ENCODE measurements around the gene ANKS6. TPM values are rescaled to one million over a fixed set of nuclear protein-coding genes. Genes with fewer than 3 reads are reported as not detected.
A peak's percentile ranks its signal among the peaks of the same experiment; 100 is the strongest.

Gene ANKS6
- total RNA-seq, 2 donors from 2014 or later = 19.5 to 22.0 TPM

DNA sequence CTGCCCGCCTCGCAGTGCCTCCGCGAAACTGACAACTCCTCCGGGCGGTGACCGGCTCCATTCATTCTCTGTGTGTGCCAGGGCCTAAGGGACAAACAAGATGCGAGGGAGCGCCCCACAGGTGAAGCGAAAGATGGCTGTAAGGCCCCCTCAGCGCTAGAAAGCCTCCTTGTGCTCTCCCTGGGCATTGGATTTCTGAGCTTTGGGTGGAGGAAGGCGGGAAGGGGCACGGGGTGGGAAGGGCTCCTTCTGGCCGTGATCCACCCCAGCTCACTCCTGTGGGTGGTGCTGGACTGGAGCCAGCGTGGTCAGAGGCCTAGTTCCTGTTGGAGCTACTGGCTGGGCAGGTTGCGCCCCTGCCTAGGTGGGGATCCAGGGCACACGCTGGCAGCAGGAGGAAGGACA is 12.1 kb upstream of the ANKS6 start:
- no peaks in the 10 kb centered on the region for H3K36me3 ChIP-seq
- intact Hi-C loops (cut with DNase I) = no loop called here
- no peaks in the 10 kb centered on the region for H3K27me3 ChIP-seq
- H3K4me3 ChIP-seq = peak overlapping the region; percentile 61
- DNase-seq = peak; percentile 96
- H3K9me3 ChIP-seq = no peaks in the 10 kb centered on the region
- H3K9ac ChIP-seq (ENCODE audit: low read depth in 2 of 2, low read length in 2 of 2) = peak overlapping the region; percentile 76 to 85
- H3K4me1 ChIP-seq = peaks cover 11% of the 10 kb centered on the region
- H3K27ac ChIP-seq = peak overlapping the region; percentile 86
- TF ChIP-seq, protein P1, sequence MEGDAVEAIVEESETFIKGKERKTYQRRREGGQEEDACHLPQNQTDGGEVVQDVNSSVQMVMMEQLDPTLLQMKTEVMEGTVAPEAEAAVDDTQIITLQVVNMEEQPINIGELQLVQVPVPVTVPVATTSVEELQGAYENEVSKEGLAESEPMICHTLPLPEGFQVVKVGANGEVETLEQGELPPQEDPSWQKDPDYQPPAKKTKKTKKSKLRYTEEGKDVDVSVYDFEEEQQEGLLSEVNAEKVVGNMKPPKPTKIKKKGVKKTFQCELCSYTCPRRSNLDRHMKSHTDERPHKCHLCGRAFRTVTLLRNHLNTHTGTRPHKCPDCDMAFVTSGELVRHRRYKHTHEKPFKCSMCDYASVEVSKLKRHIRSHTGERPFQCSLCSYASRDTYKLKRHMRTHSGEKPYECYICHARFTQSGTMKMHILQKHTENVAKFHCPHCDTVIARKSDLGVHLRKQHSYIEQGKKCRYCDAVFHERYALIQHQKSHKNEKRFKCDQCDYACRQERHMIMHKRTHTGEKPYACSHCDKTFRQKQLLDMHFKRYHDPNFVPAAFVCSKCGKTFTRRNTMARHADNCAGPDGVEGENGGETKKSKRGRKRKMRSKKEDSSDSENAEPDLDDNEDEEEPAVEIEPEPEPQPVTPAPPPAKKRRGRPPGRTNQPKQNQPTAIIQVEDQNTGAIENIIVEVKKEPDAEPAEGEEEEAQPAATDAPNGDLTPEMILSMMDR (IDR thresholded peaks at IDR 0.05) = no peak

DNA sequence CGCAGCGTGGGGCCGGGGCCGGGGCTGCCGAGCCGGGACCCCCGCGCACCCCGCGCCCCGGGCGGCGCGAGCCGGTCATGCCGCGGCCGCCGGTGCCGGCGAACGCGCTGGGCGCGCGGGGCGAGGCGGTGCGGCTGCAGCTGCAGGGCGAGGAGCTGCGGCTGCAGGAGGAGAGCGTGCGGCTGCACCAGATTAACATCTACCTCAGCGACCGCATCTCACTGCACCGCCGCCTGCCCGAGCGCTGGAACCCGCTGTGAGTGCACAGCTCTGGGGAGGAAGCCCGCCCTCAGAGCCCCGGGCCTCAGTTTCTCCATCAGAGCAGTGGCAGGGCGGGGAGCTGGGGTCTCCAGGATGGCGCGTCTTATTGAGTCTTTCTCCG is 11.4 kb upstream of the ANKS6 start:
- no peaks in the 10 kb centered on the region for H3K36me3 ChIP-seq
- H3K4me1 ChIP-seq = peaks cover 11% of the 10 kb centered on the region
- intact Hi-C loops (cut with DNase I) = no loop called here
- H3K27ac ChIP-seq = peak overlapping the region; percentile 86
- H3K9me3 ChIP-seq = no peaks in the 10 kb centered on the region
- TF ChIP-seq, protein P1 (IDR thresholded peaks at IDR 0.05) = no peak
- no peaks in the 10 kb centered on the region for H3K27me3 ChIP-seq
- H3K4me3 ChIP-seq = peak overlapping the region; percentile 61
- peak; percentile 48 for DNase-seq
- peak overlapping the region; percentile 76 to 85 for H3K9ac ChIP-seq (ENCODE audit: low read depth in 2 of 2, low read length in 2 of 2)

DNA sequence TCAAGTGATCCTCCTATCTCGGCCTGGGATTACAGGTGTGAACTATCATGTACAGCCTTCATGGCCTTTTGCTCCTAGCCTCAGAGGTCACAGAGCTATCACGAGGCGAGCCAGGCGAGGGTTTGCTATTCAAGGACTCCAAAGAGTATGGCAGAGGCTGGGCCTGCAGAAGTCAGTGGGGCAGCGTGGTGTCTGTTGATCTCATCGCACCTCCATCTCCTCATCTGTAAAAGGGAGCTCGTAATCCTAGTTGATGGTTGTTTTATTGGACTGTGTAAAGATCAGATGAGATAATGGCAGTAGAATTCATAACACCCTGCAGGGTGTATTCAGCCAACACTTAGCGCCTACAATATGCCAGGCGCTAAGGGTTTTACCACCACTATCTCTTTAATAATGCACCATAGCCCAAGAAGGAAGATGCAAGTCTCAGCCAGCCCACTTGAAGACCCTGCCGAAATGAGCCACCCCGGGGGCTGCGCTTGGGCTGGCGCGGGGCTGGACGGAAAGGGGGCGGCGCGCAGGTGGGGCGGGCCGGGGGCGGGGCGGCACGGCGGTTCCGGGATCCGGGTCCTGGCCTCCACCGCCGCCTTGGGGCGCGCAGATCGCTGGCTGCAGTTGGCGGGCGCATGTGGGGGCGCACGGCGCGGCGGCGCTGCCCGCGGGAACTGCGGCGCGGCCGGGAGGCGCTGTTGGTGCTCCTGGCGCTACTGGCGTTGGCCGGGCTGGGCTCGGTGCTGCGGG is 10.9 kb upstream of the ANKS6 start, which contains the start of gene GALNT12:
GALNT12 (plus strand) TSS at position 601 of the 744 bp plus-strand sequence; CDS start at position 630, 29 bp downstream.
- H3K4me3 ChIP-seq = peak within 1 kb of the TSS; percentile 61
- peak within 1 kb of the TSS; percentile 86 for H3K27ac ChIP-seq
- intact Hi-C loops (cut with DNase I) = no loop called here
- TF ChIP-seq, protein P1 (IDR thresholded peaks at IDR 0.05) = no peak
- DNase-seq = peak; percentile 69
- H3K9ac ChIP-seq (ENCODE audit: low read depth in 2 of 2, low read length in 2 of 2) = peak within 1 kb of the TSS; percentile 76 to 85
- H3K4me1 ChIP-seq = peaks cover 11% of the 10 kb centered on the region
- H3K9me3 ChIP-seq = no peaks in the 10 kb centered on the region
- H3K27me3 ChIP-seq = no peaks in the 10 kb centered on the region
- H3K36me3 ChIP-seq = no peaks in the 10 kb centered on the region

DNA sequence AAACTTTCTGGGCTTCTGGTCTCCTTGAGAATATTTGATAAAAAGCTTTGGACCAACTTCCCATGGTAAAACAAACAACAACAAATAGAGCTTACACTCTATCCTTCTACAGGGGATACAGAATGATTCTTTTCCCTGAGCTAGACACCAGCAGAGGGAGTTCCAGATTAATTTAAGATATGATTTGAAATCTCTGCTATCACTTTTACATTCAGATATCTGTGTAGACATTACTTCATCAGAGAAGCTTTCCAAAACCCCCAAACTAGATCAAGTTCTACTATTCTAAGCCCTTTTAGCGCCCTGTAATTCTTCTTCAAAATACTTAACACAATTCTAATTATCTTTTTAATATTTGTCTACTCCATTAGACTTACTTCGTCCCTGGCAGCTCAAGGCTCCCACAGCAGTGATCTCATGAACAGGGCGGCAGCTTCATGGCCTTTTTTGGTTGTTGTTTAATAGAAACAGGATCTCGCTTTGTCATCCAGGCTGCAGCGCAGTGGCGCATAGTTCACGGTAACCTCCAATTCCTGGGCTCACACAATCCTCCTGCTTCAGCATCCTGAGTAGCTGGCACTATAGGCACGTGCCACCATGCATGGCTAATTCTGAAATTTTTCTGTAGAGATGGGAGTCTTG is 10.2 kb upstream of the ANKS6 start:
- Histone ChIP-seq H3K27ac (peak overlapping the region; percentile 86), H3K36me3 (no peaks in the 10 kb centered on the region), H3K4me3 (peak overlapping the region; percentile 6), H3K9me3 (no peaks in the 10 kb centered on the region), H3K27me3 (no peaks in the 10 kb centered on the region), H3K4me1 (peaks cover 11% of the 10 kb centered on the region), H3K9ac (ENCODE audit: low read depth in 2 of 2, low read length in 2 of 2) (peak overlapping the region in 1 of 2 donors; percentile 65)
- intact Hi-C loops (cut with DNase I) = no loop called here
- TF ChIP-seq, protein P1 (IDR thresholded peaks at IDR 0.05) = peak; percentile 26
- DNase-seq = no peak

DNA sequence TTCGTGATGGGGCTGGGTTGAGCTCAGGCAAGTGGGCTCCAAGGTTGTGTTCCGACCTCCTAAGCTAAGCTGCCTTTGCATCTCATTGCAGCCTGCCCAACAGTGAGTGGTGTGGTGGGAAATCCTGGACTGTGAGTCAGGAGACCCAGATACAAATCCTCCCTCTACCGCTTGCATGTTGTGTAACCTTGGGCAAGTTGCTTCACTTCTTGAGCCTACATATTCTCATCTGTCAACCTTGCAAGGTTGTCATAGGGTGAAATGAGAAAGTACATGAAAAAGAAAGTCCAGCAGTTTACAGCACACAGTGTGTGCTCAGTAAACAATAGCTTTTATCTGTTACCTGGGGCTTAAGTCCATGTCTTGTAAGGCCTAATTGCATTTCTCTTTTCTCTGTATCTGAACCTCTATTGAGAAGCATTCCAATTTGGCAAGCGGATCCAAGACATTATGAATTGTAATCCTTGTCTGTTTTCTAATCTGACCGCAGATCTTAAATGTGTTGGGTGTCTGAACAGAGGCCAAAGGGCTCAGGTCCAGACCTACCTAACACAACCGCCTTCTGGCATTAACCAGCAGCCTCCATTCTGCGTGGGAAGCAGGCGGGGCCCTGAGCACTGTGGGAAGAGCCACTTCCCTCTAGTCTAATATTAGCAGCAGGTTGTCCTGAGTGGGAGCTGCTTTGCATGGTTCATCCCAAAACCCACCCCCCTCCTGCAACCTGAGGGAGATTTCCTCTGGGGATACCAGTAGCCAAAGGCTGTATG is 9.3 kb upstream of the ANKS6 start:
- TF ChIP-seq, protein P1 (IDR thresholded peaks at IDR 0.05) = no peak
- Histone ChIP-seq H3K36me3 (no peaks in the 10 kb centered on the region), H3K27me3 (no peaks in the 10 kb centered on the region), H3K4me3 (peak overlapping the region; percentile 6), H3K4me1 (peaks cover 11% of the 10 kb centered on the region), H3K27ac (peak overlapping the region; percentile 86), H3K9me3 (no peaks in the 10 kb centered on the region), H3K9ac (ENCODE audit: low read depth in 2 of 2, low read length in 2 of 2) (peak overlapping the region in 1 of 2 donors; percentile 19)
- intact Hi-C loops (cut with DNase I) = no loop called here
- no peak for DNase-seq

Data from colonic mucosa (tissue), 4 donors.